ENCODE results near the gene NDUFB4. TPM values are rescaled to one million over a fixed set of nuclear protein-coding genes. Genes with fewer than 3 reads are reported as not detected.
"Not testable (repeated sequence)": the region's sequence is repeated elsewhere in the genome, so short reads cannot be mapped to it uniquely, and the experiment has no call there.

NDUFB4 gene
- total RNA-seq, 1 experiment from 2014 or later = 294 TPM

DNA sequence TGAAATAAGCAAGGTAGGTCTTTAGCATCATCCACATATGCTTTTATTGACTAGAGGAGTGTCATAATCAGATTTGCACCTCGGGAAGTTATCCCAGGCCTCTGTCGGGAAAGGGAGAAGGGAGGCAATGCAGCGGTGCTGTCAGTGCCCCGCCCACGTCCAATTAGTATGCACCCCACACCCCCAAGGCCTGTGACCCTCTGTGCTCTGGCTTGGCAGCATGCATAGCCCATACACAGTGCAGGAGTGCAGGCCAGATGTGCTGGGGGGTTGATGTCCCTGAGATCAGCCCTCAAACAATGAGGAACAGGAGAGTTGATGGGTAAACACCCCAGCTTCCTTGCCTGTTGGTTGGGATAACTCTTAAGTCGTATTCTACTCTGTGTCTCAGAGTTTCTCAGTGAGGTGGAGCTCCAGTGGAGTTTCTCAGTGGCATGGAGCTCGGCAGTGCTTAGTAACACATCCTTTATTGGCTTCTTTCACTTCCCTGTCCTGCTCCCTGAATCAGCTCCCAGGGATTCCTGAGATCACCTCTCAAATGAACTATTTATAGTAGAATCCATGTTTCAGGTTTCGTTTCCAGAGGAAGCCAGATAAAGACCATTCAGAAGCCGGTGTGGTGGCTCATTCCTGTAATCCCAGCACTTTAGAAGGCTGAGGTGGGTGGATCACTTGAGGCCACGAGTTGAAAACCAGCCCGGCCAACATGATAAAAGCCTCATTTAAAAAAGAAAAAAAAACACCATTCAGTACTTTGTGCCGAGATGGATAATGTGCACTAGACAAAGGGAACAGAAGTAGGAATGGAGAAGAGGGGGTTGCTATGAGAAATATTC, 26.7 kb upstream of the NDUFB4 start:
- peak; percentile 71 for DNase-seq (ENCODE audit: low read depth)

DNA sequence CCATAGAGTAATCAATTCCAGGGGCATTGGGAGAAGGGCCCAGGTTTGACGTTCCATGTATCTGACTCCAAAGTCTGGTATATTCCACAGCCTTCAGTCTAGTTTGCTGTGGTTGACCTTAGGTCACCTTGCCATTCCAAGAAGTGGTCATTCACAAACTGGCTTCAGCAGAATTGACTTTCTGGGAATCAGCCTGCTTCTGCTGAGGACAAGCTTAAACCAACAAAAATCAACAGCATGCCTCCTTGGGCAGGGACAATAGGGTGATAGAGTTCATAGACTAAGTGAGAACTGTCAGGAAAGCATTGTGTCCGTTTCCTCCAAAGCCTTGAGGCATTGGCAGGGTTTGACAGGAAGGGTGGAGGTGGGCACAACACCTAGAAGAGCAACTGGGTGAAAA, 24.1 kb upstream of the NDUFB4 start:
- DNase-seq (ENCODE audit: low read depth) = no peak

DNA sequence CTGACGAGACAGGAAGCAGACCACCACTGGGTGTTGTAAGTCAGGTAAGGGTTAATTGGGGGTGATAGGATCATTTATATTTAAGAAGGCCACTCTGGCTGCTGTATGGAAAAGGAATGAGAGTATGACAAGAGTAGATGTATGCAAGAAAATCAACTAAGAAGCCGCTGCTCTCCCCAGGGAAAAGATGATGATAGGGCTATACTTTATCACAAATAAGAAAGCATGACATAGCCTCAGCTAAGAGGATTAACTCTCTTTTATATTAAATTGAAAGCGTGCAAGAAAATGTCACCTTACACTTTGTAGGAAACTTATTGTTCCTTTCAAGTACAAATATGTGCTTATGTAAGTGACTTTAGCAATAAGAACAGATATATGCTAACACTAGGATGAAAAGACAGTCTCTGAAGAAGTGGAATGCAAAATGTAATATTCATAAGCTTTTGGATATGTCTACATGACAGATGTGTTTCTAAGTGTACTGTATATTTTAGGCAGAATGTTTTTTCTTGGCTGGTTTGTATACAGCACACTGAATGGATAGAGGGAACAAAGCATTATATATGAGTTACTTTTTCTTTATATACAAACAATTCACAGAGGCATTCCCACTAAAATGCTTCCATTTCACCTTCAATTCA, 8.7 kb upstream of the NDUFB4 start:
- no peak for DNase-seq (ENCODE audit: low read depth)

DNA sequence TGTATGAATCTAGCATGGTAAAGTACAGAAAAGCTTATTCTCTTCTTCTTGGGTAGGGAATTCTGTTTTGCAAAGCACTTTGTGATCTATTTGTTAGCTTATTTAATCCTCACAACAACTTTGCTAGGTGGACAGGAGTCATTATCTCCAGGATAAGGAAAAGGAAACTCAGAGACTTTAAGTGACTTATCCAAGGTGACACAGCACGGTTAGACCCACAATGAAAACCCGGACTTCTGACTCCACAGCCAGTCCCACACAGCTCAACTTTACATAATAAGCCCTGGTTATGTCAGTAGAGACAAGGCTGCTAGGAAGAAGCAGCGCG, 384 bp upstream of the NDUFB4 start:
- no peak for DNase-seq (ENCODE audit: low read depth)

DNA sequence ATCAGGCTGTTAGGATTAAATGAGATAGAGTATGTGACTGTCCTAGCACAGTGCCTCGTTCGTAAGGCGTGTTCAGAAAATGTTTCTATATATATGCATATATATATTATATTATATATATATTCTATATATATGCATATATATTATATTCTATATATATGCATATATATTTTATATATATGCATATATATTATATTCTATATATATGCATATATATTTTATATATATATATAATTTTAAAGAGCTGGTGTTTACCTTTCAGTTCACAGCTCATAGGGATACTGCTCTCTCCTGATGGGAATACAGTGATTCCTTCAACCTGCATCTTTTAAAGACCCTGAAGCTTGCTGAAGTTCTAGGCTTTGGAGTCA, 702 bp downstream of the NDUFB4 start:
- DNase-seq (ENCODE audit: low read depth) = no peak

DNA sequence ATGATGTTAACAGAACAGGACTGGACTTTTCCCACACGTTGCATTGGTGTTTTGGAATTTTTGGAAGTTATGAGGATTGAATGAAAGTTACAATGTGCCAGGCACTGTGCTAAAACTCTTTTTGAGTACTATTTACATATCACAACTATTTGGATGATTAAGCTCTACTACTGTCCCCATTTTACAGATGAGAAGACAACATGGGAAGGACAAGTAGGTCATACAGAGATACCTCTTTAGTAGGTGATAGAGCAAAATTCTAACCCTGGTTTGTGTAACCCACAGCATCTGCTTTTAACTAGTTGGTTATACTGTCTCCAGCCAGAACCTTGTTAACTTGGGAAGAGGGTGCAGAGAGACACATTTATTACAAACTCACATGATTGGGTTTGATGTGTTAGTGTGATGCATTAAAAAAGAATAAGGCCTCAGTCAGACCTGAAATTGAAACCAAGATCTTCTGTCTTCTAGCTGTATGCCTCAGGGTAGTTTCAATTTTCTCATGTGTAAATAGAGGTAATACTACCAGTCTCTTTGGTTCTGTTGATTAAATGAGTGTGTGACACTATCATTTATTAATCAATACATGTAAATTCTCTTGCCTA, 1.4 kb downstream of the NDUFB4 start:
- DNase-seq (ENCODE audit: low read depth) = no peak

DNA sequence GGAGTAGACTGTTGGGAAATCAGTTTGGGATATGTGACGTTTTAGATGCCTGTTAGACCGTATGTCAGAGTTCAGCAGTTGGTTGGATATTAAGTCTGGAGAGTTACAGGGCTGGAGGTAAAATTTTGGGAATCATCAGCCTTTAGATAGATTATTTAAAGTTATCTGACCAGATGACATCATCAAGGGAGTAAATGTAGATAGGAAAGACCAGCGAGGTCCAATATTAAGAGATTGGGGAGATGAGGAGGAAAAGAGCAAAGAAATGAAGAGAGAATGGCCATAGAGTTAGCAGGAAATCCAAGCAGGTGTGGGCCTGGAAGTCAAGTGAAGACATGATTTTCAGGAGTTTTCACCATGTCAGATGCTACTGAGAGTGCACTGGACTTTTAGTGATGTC, 3.1 kb downstream of the NDUFB4 start:
- no peak for DNase-seq (ENCODE audit: low read depth)

DNA sequence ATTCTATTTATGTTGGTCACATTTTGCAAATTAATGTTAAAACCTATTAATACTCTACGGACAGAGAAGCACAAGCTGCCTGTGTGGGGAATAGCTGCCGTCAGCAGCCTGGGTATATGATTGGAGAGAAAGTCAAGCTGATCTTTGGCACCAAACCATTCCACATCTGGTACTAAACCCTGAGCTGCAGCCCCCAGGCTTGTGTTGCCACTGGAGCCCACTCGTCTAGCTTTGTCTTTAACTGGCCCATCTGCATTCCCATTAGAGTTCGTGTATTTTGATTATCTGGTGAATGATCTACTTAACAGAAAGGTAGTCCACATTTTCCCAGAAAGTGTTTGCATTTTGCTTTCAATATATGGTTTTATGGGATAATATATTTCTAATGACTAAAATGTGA, 5.4 kb downstream of the NDUFB4 start:
- no peak for DNase-seq (ENCODE audit: low read depth)

DNA sequence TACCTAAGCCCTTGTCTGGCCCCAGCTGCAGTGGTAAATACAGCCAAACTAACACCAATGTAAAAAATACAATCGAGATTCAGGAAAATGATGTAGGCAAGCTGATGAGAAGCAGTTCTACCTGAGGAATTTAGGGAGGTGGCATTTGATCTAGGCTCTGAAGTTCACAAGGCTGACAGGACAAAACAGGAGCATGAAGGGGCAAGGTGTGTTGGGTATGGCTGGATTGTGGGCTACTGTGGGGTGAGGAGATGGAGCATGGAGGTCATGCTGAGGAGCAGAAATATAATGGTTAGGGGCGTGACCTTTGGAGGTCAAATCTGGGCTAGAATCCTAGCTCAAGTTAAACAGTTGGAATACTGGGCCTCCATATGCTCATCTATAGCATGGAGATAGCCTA, 6.5 kb downstream of the NDUFB4 start:
- no peak for DNase-seq (ENCODE audit: low read depth)

DNA sequence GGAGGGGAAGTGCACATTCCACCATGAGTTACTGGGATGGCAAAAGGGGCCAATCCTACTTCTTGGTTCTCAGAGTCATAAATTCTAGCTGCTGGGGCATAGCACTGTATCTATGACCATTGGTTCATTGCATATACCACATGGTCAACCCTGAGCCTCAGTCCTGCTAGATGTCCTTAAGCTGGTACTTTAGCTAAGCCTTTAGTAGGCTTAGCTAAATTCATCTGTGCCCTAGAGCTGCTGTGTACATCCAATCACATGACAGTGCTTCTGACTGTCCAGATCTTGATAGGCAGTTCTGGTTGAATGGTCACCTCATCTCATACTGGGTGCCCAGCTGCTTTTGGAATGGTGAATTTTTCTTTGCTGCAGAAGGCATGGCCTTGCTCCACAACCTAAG, 8.2 kb downstream of the NDUFB4 start:
- no peak for DNase-seq (ENCODE audit: low read depth)

DNA sequence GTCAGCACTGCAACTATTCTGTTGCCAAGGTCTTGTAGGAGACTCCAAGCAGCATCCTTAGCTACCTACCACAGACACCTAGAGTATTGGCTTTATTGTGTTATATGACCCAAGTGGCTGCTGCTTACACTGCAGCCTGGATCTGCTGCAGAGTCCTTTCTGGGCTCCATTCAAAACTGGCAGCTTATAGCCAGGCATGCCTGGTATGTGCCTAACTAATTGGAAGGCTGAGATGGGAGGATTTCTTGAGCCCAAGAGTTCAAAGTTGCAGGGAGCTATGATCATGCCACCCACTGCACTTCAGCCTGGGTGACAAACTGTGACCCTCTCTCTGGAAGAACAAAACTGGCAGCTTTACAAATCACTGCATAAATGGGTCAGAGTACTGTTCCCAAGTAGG, 8.6 kb downstream of the NDUFB4 start:
- no peak for DNase-seq (ENCODE audit: low read depth)

DNA sequence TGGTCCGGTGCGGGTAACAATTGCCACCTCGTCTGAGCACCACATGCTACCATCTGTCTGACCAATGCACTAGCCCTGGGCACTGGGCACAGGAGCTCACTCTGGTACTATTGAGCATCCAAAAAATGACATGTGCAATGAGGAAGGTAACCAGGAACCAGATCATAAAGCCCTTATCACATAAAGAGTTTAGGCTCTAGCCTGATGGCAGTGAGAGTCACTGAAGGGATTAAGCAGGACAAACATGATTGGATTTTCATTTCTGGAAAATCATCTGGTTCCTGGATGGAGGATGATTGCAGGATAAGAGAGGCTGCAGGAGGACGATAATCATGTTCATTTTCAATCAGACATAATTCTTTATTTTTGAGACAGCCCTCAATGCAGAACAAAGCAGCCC, 12.4 kb downstream of the NDUFB4 start:
- DNase-seq (ENCODE audit: low read depth) = no peak

DNA sequence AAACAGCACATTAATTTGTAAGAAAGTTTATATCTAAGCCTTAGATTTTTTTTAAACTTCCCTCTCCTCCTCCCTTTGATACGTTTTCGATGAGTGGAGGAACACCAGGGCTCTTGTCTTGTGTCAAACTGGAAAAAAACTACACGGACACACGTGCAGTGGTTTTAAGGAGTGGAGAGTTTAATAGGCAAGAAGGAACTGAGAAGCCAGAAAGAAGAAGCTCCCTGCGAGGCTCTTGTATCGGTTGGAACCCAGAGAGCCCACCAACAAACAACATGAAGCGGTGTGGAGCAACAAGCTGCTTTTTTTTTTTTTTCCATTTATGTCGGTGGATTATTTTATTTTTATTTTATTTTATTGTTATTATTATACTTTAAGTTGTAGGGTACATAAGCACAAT, 18.6 kb downstream of the NDUFB4 start:
- no peak for DNase-seq (ENCODE audit: low read depth)

DNA sequence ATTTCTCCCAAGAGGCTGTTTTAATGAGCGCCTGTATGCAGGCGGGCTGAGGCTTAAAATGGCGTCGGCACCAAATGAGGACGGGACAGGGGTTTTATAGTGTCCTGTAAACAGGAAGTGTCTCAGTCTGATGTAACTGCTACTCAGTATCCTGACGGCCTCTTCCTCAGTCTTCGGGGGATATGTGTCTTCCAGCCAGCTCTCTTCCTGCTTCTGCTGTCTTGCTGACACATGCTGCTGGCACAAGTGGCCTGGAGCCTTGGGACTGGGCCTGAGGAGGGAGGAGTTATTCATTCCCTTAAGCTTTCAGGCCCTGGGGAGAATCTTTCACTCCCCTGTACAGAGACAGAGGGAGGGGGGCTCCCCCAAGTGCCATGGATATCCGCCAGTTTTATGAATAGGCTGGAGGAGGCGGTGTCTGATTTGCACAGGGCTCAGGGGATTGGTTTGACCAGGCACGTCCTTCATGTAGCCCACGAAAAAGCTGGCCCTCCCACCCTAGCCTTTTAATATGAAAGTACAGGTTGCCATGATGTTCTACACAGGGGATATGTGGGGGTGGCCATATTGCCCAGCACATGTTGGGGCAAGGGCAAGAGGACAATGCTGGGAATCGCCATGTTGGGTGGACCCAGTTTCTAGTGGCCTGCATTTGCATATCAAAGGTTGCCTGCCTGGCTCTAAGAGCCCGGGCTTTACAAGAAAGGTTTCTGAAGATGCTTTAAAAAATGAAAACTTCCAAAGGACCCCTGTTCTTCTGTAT, 19.9 kb downstream of the NDUFB4 start:
- peak; percentile 80 for DNase-seq (ENCODE audit: low read depth)

DNA sequence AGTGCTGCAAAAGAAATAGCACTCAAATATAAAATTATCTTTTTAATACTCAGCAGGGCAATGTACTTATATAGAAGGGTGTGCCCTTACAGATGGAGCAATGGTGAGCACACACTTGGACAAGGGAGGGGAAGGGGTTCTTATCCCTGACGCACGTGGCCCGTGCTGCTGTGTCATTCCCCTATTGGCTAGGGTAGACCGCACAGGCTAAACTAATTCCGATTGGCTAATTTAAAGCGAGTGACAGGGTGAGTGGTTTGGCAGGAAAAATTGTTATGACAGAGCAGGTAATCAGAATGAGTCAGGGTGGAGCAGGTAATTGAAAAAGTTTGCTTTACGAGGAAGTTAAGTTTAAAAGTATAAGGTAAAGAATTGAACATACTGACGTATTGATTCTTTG, 20.6 kb downstream of the NDUFB4 start:
- not testable (repeated sequence) for DNase-seq (ENCODE audit: low read depth)

DNA sequence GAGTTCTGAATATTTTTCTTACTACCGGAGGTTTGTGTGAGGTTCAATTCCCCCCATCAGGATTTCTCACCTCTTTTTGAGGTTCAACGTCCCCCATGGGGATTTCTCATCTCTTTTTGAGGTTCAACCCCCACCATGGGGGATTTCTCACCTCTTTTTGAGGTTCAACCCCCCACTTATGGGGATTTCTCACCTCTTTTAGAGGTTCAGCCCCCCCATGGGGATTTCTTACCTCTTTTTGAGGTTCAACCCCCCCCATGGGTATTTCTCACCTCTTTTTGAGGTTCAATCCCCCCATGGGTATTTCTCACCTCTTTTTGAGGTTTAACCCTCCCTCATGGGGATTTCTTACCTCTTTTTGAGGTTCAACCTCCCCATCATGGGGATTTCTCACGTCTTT, 26.3 kb downstream of the NDUFB4 start:
- DNase-seq (ENCODE audit: low read depth) = no peak

DNA sequence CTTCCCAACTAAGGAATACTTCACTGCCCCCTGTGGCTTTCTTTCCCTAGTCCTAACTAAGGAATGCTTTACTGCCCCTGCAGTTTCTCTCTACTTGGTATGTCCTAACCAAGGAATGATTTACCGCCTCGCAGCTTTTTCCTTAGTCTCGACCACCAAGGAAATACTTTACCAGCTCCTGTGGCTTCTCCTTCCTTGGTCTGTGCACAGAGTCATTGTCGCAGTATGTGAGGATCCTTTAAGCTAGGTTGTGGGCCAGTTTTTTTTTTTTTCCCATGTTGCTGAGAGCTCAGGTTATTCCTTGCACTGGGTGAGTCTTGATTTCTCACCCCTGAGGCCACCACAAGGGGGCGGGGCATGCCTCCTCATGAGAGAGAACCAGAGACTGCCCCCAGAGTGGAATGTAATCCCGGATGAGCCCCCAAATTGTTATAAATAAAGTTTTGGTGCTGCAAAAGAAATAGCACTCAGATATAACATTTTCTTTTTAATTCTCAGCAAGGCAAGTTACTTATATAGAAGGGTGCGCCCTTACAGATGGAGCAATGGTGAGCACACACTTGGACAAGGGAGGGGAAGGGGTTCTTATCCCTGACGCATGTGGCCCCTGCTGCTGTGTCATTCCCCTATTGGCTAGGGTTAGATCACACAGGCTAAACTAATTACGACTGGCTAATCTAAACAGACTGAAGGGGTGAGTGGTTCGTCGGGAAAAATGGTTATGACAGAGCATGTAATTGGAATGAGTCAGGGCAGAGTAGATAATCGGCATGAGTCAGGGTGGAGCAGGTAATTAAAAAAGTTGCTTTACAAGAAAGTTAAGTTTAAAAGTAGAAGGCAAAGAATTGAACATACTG, 27.0 kb downstream of the NDUFB4 start:
- DNase-seq (ENCODE audit: low read depth) = peak; percentile 95

DNA sequence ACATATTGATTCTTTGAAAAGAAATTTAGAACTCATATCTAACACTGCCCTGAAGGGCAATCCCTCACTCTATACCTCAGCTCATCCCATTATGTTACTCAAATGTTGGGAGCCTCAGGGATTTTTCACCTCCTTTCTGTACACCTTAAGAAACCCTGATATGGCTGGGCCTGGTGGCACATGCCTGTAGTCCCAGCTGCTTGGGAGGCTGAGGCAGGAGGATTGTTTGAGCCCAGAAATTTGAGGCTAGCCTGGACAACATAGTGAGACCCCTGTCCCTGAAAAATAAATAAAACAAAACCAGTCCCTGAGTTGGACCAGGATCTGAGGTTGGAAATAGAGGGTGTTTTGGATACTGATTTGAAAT, 27.6 kb downstream of the NDUFB4 start:
- no peak for DNase-seq (ENCODE audit: low read depth)

DNA sequence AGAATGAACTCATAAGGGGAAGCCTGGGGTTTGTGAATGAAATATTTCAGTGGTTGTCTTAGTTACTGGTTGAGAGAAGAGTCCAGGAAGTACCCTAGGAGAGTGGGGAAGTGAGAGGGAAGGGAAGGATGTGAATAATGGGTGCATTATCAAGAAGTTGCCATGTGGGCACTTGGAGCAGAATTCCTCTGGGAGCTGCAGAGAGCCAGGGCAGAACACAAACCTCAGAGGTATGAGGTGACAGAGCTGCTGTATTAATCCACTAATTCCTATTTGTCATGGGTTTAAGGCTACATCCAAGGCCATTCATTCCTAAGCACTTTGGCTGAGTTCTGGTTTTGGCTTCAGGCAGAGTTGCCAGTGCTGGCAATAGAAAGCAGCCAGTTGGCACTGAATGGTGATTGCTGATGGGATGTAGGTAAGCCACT, 29.0 kb downstream of the NDUFB4 start:
- DNase-seq (ENCODE audit: low read depth) = peak; percentile 73

DNA sequence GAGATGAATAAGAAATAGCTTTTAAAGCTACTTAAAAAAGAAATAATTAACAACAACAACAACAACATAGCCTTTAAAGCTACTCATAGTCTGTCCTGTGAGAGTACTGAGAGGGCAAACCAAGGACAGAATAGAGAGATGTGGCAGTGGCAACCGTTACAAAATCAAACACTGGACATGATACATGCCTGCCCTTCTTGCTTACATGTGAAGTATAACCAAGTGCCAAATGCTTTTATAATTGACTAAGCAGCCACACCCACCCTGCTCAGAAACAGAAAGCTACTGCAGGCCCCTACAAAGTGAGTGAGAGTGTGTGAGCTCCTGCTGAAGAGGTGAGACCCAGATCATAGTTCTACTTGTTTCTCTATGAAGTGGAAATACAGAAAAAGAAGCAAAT, 38.4 kb downstream of the NDUFB4 start:
- DNase-seq (ENCODE audit: low read depth) = no peak

DNA sequence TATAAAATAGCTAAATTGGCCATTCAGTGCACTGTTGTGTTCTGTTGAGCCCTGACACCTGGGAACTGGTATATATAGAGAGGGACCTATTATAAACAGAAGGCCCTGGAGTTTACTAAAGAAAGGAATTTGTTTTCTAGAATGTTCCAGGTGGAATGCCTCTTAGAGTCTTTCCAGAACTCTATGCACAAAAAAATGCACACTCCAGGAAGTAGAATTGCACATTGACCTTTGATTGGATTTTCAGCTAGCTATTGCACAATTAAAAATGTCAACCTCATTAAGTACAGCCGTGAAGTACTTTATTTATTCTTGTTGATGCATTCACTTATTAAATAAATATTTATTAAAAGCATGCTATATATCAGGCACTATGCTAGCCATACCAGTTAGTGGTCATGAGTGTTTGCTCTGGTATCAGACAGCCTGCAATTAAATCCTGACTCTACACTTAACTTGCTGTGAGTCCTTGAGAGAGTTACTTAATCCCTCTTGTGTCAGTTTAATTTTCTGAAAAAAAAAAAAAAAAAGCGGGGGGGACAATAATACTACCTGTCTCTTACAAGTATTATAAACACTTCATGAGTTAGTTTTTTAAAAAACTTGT, 40.8 kb downstream of the NDUFB4 start:
- DNase-seq (ENCODE audit: low read depth) = no peak

All from HT1080 (cell line).